ENCODE data around the gene FTO. TPM values are rescaled to one million over a fixed set of nuclear protein-coding genes. Genes with fewer than 3 reads are reported as not detected.

The FTO gene
- total and polyA plus RNA-seq, 4 donors, result 12.2 to 145 (median 57.7) TPM

DNA sequence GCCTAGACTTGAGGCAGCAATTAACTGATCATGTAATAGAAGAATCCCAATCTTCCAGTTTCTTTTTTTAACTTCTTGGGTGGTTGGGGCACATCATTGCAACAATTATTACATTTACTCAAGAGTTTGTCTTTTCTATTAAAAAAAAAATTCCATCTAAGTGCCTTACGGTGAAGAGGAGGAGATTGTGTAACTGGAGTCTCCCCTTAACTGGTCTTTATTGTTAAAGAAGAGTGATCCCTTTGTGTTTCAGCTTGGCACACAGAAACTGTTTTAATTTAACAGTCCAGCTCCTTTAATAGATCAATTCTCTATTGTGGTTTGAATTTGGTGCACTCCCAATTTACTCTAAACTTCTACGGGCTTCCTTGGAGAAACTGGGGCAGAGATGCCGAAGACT is 75.2 kb downstream of the FTO start:
- TF ChIP-seq, protein P1, sequence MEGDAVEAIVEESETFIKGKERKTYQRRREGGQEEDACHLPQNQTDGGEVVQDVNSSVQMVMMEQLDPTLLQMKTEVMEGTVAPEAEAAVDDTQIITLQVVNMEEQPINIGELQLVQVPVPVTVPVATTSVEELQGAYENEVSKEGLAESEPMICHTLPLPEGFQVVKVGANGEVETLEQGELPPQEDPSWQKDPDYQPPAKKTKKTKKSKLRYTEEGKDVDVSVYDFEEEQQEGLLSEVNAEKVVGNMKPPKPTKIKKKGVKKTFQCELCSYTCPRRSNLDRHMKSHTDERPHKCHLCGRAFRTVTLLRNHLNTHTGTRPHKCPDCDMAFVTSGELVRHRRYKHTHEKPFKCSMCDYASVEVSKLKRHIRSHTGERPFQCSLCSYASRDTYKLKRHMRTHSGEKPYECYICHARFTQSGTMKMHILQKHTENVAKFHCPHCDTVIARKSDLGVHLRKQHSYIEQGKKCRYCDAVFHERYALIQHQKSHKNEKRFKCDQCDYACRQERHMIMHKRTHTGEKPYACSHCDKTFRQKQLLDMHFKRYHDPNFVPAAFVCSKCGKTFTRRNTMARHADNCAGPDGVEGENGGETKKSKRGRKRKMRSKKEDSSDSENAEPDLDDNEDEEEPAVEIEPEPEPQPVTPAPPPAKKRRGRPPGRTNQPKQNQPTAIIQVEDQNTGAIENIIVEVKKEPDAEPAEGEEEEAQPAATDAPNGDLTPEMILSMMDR (IDR thresholded peaks at IDR 0.05; ENCODE audit: control extremely low read depth, extremely low read depth), result no peak
- no peak overlapping the region for H3K4me3 ChIP-seq
- H3K4me1 ChIP-seq (ENCODE audit: control insufficient read depth in 5 of 5, insufficient read depth in 5 of 5, low read length in 5 of 5), result peaks cover 5 to 24% (median 13%) of the 10 kb centered on the region in 5 donors
- no peaks in the 10 kb centered on the region for H3K36me3 ChIP-seq (ENCODE audit: control insufficient read depth in 4 of 4, insufficient read depth in 4 of 4, low read length in 4 of 4)
- no peaks in the 10 kb centered on the region for H3K27me3 ChIP-seq (ENCODE audit: control insufficient read depth in 3 of 3, insufficient read depth in 3 of 3, low read length in 2 of 3)
- H3K9me3 ChIP-seq (ENCODE audit: control insufficient read depth in 4 of 4, insufficient read depth in 3 of 4, low read length in 3 of 4), result no peaks in the 10 kb centered on the region
- no peak for DNase-seq
- H3K27ac ChIP-seq (ENCODE audit: low read depth in 1 of 2, low read length in 1 of 2), result no peak overlapping the region
- no peak for ATAC-seq (ENCODE audit: insufficient read depth, low FRiP score)
- WGBS, 2 donors, result 69 to 79% methylated on average over 3 of the region's 3 CpGs
- no peak overlapping the region for H3K9ac ChIP-seq (ENCODE audit: insufficient read depth in 1 of 2, low read length in 2 of 2)

DNA sequence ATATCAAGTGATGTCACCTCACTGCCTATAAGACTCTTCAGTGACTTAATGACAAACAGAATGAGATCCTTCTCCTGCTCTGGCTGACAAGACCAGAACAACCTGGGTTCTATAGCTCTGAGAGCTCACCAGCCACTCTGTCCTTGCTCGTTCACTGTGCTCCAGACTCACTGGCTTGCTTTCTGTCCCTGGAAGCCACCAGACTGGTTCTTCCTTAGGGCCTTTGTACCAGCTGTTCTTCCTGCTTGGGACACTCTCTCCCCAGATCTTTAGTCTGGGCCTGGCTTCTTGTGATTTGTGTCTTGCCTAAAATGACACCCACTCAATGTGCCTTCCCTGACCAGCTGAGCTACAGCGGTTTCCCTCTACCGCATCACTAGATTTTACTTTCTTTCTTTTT is 76.1 kb downstream of the FTO start:
- ATAC-seq (ENCODE audit: insufficient read depth, low FRiP score), result no peak
- H3K4me1 ChIP-seq (ENCODE audit: control insufficient read depth in 5 of 5, insufficient read depth in 5 of 5, low read length in 5 of 5), result peaks cover 5 to 22% (median 13%) of the 10 kb centered on the region in 5 donors
- TF ChIP-seq, protein P1 (IDR thresholded peaks at IDR 0.05; ENCODE audit: control extremely low read depth, extremely low read depth), result no peak
- H3K9ac ChIP-seq (ENCODE audit: insufficient read depth in 1 of 2, low read length in 2 of 2), result no peak overlapping the region
- no peak overlapping the region for H3K4me3 ChIP-seq
- no peaks in the 10 kb centered on the region for H3K36me3 ChIP-seq (ENCODE audit: control insufficient read depth in 4 of 4, insufficient read depth in 4 of 4, low read length in 4 of 4)
- no peak for DNase-seq
- no peaks in the 10 kb centered on the region for H3K27me3 ChIP-seq (ENCODE audit: control insufficient read depth in 3 of 3, insufficient read depth in 3 of 3, low read length in 2 of 3)
- WGBS, 2 donors, result 84 to 89% methylated on average over 3 of the region's 3 CpGs
- peak overlapping the region in 1 of 2 donors; percentile 31 for H3K27ac ChIP-seq (ENCODE audit: low read depth in 1 of 2, low read length in 1 of 2)
- no peaks in the 10 kb centered on the region for H3K9me3 ChIP-seq (ENCODE audit: control insufficient read depth in 4 of 4, insufficient read depth in 3 of 4, low read length in 3 of 4)

DNA sequence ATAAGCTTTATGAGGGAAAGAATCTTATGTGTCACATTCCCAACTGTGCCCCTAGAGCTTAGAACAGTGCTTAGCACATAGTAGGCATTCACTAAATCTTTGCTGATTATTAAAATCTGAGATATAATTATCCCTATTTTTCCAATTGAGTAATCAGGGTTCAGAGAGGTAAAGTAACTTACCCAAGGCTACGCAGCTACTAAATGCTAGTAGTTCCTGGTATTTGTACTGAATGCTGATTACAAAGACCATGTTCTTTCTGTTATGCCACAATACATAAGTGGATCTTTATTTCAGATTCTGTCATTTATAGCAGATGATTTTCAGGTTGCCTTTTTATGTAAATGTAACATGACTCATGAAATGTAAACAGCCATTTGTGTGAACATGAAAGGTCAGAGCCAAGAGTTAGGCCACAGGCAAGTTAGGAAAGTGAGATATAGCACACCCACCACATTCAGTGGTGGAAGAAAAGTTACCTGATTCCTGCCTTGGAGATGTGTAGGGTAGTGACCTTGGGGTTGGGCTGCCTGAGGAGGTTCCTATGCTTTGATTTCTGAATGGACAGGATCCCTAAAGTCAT is 77.2 kb downstream of the FTO start:
- Histone ChIP-seq H3K9ac (ENCODE audit: insufficient read depth in 1 of 2, low read length in 2 of 2) (no peak overlapping the region), H3K4me1 (ENCODE audit: control insufficient read depth in 5 of 5, insufficient read depth in 5 of 5, low read length in 5 of 5) (peaks cover under 1 to 17% (median 5%) of the 10 kb centered on the region in 5 donors), H3K9me3 (ENCODE audit: control insufficient read depth in 4 of 4, insufficient read depth in 3 of 4, low read length in 3 of 4) (no peaks in the 10 kb centered on the region), H3K27ac (ENCODE audit: low read depth in 1 of 2, low read length in 1 of 2) (no peak overlapping the region), H3K36me3 (ENCODE audit: control insufficient read depth in 4 of 4, insufficient read depth in 4 of 4, low read length in 4 of 4) (no peaks in the 10 kb centered on the region), H3K4me3 (no peak overlapping the region), H3K27me3 (ENCODE audit: control insufficient read depth in 3 of 3, insufficient read depth in 3 of 3, low read length in 2 of 3) (no peaks in the 10 kb centered on the region)
- TF ChIP-seq, protein P1 (IDR thresholded peaks at IDR 0.05; ENCODE audit: control extremely low read depth, extremely low read depth), result no peak
- ATAC-seq (ENCODE audit: insufficient read depth, low FRiP score) (peak; percentile 24), DNase-seq (no peak)
- 80 to 92% methylated on average over 1 of the region's 1 CpG for WGBS, 2 donors

DNA sequence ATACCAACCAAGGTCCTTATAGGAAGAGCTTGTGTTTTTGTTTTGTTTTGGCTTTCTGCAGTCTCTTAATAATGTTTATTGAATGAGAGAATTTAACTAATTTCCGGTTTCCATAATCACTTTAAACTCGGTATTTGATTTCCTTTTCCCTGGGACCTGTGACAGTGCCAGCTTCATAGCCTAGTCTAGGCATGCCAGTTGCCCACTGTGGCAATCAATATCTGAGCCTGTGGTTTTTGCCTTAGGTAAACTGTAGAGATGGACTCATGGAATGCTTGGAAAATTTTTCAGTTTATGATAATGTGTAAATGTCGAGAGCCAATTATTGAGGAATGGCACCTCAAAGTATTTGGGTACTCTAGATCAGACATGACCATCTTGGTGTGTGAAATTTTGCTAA is 78.2 kb downstream of the FTO start:
- H3K4me1 ChIP-seq (ENCODE audit: control insufficient read depth in 5 of 5, insufficient read depth in 5 of 5, low read length in 5 of 5), result peaks cover 0 to 15% (median 5%) of the 10 kb centered on the region in 5 donors
- H3K27ac ChIP-seq (ENCODE audit: low read depth in 1 of 2, low read length in 1 of 2), result no peak overlapping the region
- 85 to 87% methylated on average over 3 of the region's 3 CpGs for WGBS, 2 donors
- ATAC-seq (ENCODE audit: insufficient read depth, low FRiP score) (no peak), DNase-seq (no peak)
- H3K36me3 ChIP-seq (ENCODE audit: control insufficient read depth in 4 of 4, insufficient read depth in 4 of 4, low read length in 4 of 4), result no peaks in the 10 kb centered on the region
- no peaks in the 10 kb centered on the region for H3K27me3 ChIP-seq (ENCODE audit: control insufficient read depth in 3 of 3, insufficient read depth in 3 of 3, low read length in 2 of 3)
- TF ChIP-seq, protein P1 (IDR thresholded peaks at IDR 0.05; ENCODE audit: control extremely low read depth, extremely low read depth), result no peak
- no peaks in the 10 kb centered on the region for H3K9me3 ChIP-seq (ENCODE audit: control insufficient read depth in 4 of 4, insufficient read depth in 3 of 4, low read length in 3 of 4)
- no peak overlapping the region for H3K4me3 ChIP-seq
- H3K9ac ChIP-seq (ENCODE audit: insufficient read depth in 1 of 2, low read length in 2 of 2), result no peak overlapping the region
